Astrocyte of the hippocampus (primary cell): ENCODE data around the gene SLC38A3.
"Not testable (repeated sequence)": the region's sequence is repeated elsewhere in the genome, so short reads cannot be mapped to it uniquely, and the experiment has no call there.

ENCODE experiments used
- DNase-seq: peaks from one replicate; pipeline ENCODE4 v3.0.0; 2011; ENCODE audit warnings: low read depth, low spot score

Gene SLC38A3

GRCh38 chr3:50210510-50211367 lies 5.7 kb downstream of the SLC38A3 start:
- DNase-seq: no peak

- DNase-seq: not testable (repeated sequence)
Measured at GRCh38 chr3:50211368-50211717, 6.3 kb downstream of the SLC38A3 start.

GRCh38 chr3:50211930-50212329 lies 6.9 kb downstream of the SLC38A3 start:
- peak; percentile 60 for DNase-seq

GRCh38 chr3:50212502-50212901 lies 7.4 kb downstream of the SLC38A3 start:
- DNase-seq: no peak

- no peak for DNase-seq
Measured at GRCh38 chr3:50212971-50213370, 7.9 kb downstream of the SLC38A3 start.

- DNase-seq: peak; percentile 55
Measured at GRCh38 chr3:50213373-50213772, 8.3 kb downstream of the SLC38A3 start.

- DNase-seq: no peak
Measured at GRCh38 chr3:50214824-50215223, 9.8 kb downstream of the SLC38A3 start.

- DNase-seq: no peak
Measured at GRCh38 chr3:50215529-50215928, 10.5 kb downstream of the SLC38A3 start.

GRCh38 chr3:50217681-50218080 lies 12.6 kb downstream of the SLC38A3 start:
- DNase-seq: no peak

GRCh38 chr3:50218448-50218847 lies 13.4 kb downstream of the SLC38A3 start:
- DNase-seq: no peak

GRCh38 chr3:50219285-50219684 lies 14.2 kb downstream of the SLC38A3 start:
- no peak for DNase-seq

GRCh38 chr3:50220109-50220508 lies 15.0 kb downstream of the SLC38A3 start:
- no peak for DNase-seq

- no peak for DNase-seq
Measured at GRCh38 chr3:50221051-50221410, 16.0 kb downstream of the SLC38A3 start.

- DNase-seq: no peak
Measured at GRCh38 chr3:50221411-50222168, 16.5 kb downstream of the SLC38A3 start.

GRCh38 chr3:50222169-50222528 lies 17.1 kb downstream of the SLC38A3 start:
- DNase-seq: no peak

- DNase-seq: no peak
Measured at GRCh38 chr3:50224639-50225038, 19.6 kb downstream of the SLC38A3 start.

GRCh38 chr3:50226888-50227389 lies 21.9 kb downstream of the SLC38A3 start:
- peak; percentile 70 for DNase-seq

GRCh38 chr3:50227390-50228183 lies 22.5 kb downstream of the SLC38A3 start:
- peak; percentile 97 for DNase-seq

GRCh38 chr3:50228184-50228763 lies 23.2 kb downstream of the SLC38A3 start:
- DNase-seq: not testable (repeated sequence)

- DNase-seq: no peak
Measured at GRCh38 chr3:50229490-50229889, 24.4 kb downstream of the SLC38A3 start.

- no peak for DNase-seq
Measured at GRCh38 chr3:50230104-50230793, 25.2 kb downstream of the SLC38A3 start.
